ENCODE results near the gene HES5.
A peak's percentile ranks its signal among the peaks of the same experiment; 100 is the strongest.
"Not testable (repeated sequence)": the region's sequence is repeated elsewhere in the genome, so short reads cannot be mapped to it uniquely, and the experiment has no call there.

Gene HES5, protein sequence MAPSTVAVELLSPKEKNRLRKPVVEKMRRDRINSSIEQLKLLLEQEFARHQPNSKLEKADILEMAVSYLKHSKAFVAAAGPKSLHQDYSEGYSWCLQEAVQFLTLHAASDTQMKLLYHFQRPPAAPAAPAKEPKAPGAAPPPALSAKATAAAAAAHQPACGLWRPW
- 0 reads per million in 2 experiments for total RNA-seq

DNA sequence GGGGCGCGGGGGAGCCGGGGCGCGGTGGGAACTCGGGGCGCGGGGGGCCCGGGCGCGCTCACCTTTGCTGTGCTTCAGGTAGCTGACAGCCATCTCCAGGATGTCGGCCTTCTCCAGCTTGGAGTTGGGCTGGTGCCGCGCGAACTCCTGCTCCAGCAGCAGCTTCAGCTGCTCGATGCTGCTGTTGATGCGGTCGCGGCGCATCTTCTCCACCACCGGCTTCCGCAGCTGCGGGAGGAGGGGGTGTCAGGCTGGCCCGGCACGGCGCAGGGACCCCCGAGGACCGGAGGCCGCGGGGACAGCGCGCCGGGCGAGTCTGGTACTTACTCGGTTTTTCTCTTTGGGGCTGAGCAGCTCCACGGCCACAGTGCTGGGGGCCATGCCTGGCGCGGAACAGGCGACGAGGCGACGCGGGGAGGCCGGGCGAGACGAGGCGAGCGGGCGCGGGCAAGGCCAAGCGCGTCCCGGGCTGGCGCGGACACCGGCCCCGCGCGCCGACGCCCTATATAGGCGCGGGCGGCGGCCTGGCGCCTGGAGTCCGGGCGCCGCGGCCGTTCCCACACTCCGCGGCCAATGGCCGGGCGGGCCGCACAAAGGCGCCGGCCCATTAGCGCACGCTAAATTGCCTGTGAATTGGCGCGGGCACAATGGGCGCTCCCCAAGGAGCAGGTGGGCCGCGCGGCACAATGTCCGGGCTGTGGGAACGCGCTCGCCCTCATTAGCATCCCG, at the start of gene HES5:
Gene HES5, minus strand, starts transcription at position 480 of the 729 bp plus-strand sequence. Its CDS starts 99 bp downstream, at position 381.
- DNase-seq (ENCODE audit: low read depth), result no peak

DNA sequence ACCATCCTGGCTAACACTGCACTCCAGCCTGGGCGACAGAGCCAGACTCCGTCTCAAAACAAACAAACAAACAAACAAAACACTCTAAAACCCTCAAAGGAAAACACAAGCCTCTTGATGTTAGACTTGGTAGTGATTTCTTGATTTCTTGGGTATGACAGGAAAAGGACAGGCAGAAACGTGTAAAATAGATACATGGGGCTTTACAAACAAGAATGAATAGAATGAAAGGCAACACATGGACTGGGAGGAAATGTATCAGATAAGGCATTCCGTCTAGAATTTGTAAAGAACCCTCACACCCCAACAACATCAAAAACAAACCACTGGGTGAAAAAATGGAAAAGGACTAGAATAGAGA, 48.7 kb upstream of the HES5 start:
- no peak for DNase-seq (ENCODE audit: low read depth)

DNA sequence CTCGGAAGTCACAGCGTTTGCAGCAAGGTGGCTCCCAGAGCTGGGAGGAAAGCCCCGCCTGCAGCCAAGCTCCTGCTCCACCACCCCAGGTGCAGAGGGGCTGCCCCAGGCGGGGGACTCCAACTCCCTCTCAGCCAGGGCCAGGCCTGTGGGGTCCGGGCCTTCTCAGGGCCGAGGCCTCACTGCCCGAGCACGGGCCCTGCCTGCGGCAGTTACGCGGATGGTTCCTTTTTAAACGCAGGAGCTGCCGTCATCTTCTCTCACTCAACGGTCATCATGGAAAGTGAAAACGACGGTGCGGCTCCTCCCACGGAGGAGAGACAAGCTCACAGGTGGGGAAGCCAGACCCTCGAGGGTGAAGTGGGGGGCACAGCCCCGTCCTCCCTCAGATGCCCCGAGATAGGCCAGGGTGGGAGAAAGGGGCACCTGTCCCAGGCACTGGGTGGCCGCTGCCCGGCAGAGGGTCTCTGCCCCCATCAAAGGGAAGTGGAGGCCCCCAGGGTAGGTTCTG, 47.6 kb upstream of the HES5 start:
- peak; percentile 46 for DNase-seq (ENCODE audit: low read depth)

DNA sequence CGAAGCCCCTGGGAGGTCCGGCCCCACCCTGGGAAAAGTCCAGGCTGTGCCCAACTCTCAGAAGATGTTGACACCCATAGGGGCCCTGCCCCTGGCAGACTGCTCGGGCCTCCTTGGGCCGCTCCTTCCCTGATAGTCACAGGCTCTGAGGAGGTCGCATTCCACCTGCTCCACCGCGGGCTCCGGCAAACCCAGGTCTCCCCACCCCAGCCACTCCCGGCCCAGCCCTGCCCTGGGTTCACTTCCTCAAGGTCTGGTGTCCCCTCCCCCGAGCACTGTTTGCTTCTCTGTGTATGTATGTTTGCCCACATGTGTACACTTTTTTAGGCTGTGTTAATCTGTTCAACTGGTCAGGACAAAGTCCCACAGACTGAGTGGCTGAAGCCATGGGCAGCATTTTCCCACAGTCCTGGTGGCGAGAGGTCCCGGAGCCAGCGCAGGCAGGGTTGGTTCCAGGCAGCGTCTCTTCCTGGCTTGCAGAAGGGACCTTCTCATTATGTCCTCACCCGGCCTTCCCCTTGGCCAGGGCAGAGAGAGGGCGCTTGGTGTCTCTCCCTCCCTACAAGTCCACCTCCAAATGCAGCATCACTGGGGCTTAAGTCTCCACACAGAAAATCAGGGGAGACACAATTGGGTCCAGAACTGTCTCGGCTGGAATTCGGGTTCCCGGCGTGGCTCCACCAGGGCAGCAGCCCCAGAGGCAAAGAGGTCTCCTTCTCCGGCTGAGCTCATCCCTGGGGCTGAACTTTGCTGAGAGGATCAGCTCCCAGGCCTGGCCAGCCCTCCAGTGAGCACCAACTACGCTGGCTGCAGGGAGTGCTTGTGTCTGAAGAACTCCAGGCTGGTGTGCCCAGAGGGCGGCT, 46.0 kb upstream of the HES5 start:
- no peak for DNase-seq (ENCODE audit: low read depth)

DNA sequence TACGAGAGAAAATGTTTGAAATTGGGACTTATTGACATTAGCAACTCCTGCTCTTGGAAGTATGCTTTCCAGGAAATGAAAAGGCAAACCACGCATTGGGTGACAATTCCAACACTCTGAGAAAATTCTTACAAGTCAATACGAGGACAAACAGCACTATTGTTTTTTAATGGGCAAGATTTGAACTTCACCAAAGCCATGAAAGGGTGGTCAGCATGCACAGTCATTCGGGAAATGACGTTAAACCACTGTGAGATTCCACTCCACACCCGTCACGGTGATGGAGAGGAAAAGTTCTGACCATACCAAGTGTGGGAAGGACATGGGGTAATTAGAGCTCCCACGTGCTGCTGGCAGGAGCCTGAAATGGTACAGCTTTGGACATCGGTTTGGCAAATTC, 44.3 kb upstream of the HES5 start:
- no peak for DNase-seq (ENCODE audit: low read depth)

DNA sequence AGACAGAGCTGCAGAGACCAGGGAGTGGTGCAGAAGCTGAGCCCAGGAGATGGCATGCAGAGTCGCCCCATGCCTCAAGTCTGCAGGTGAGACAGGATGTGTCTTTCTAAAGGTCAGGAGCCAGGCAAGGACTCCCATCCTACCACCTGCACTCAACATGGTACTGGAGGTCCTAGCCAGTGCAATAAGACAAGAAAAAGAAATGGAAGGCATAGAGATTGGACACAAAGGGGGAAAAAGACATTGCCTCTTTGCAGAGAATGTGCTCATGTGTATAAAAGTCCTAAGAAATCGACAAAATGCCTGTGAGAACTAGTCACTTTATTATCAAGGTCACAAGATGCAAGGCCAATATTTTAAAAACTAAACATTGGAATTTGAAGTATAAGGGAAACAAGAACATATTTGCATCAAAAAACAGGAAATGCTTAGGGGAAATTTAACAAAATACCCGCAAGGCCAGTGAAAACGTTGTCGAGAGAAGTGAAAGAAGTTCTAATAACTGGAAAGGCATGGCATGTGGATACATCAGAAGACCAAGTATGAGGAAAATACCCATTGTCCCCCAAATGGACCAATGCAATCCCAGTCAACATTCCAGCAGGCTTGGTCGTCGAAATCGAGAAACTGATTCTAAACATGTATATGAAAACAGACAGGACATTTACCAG, 43.3 kb upstream of the HES5 start:
- no peak for DNase-seq (ENCODE audit: low read depth)

DNA sequence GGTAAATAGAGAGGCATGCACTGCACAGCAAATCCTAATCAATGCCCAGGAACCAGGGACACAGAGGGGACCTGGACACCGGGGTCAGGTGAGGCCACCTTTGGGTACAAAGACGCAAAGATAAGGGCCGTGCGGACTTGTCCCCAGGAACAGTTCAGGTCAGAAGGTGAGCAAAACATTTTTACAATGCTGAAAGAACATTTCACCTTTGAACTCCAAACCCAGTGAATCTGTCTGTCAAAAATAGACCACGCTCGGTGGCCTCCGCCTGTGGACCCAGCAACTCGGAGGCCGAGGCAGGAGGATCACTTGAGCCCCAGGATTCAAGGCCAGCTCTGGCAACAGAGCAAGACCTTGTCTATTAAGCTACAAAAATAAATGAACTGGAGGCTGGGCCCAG, 41.3 kb upstream of the HES5 start:
- DNase-seq (ENCODE audit: low read depth), result no peak

DNA sequence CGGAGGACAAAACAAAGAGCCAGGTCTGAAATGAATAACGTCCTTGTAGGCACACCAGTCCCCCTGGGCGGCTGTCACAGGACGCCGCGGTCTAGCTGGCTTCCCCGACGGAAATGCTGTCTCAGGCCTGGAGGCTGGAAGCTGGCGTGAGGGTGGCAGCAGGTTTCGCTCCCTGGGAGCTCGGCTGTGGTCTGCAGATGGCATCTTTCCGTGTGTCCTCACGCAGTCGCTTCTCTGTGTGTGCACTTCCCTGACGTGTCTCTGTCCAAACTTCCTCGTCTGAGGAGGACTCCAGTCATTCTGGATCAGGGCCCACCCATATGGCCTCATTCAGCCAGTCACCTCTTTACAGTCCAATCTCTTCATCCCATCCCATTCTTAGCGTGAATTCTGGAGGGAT, 40.3 kb upstream of the HES5 start:
- DNase-seq (ENCODE audit: low read depth), result no peak

DNA sequence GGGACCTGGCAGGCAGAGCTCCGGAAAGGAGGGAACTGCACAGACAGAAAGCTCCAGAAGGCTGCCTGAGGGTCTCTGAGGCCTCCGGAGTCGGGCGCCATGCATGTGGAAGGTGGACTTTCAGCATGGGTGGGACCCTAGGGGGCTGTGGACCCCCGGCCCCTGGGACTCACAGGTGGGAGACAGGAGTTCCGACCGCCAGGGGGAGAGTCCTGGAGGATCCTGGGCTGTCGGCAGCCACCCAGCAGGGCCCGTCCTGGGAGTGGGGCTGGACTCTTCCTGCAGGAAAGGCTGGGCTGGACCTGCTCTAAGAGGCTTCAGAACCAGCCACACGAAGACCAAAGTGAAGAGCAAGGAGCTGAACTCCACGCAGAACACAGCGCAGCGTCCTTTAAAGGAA, 39.6 kb upstream of the HES5 start:
- DNase-seq (ENCODE audit: low read depth), result not testable (repeated sequence)

DNA sequence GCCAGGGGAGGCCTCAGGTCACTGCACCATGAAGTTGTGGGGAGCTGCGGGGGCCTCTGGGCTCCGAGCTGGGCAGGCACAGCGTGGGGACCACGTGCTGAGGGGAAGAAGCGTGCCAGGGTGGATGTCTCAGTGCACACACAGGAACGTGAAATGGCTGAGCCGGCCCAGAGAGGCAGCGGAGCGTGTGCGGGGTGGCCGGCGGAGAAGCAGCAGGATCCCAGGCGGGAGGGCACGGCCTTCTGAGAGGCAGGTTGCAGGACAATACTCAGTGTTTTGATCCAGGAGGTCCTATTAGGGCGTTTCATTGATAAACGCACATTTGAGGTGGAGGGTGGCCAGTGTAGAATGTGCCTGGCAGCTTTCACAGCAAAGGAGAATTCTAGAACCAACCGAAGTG, 39.0 kb upstream of the HES5 start:
- DNase-seq (ENCODE audit: low read depth), result no peak

DNA sequence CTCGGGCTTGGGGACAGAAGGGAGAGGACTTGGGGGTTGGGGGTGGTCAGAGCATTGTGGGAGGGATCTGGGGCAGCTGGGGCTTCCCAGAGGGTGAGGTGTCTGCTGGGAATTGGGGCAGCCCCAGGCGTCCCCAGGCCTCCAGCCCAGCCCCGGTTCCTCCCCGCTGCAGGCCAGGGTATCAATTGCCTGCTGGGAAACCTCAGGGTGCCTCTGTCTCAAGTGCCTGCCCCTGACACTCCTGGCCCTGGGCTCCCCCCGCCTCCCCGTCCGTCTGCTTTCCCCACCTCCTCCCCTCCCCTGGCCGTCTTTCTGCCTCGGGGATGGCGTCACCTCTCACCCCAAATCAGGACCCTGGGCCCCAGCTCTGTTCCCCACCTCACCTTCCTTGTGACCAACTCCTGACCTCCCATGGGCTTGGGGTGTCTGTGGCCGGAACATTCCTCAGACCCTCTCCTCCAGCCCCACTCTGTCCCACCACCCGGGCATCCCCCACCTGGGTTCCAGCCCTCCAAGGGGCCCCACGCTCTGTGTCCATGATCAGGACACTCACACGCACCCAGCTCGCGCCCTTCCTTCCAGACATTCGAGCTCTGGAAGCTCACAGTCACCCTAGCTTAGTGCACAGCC, 38.2 kb upstream of the HES5 start:
- DNase-seq (ENCODE audit: low read depth), result not testable (repeated sequence)

DNA sequence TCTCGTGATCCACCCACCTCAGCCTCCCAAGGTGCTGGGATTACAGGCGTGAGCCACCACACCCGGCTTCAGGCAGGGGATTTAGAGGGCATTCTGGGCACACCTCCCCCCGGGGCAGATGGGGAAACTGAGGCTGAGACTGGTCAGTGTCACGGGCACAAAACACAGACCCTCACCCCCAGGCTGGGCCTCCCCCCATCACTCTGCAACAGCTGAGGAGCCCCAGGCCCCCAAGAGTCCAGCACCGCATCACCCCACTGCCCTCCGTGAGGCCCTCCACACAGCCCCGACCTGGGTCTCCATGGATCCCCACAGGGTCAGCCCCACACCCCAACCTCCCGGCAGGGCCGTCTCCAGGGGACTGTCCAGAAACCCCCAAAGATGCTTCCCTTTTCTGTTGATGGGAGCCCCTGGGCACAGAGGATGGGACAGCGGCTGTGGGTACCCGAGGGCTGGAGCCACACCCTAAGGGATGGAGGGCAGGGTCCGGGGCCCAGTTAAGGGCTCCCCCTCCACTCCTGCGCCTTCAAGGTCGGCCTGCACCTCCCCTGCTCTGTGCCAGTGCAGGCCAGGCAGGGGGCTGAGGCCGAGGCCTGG, 37.1 kb upstream of the HES5 start:
- DNase-seq (ENCODE audit: low read depth), result no peak

DNA sequence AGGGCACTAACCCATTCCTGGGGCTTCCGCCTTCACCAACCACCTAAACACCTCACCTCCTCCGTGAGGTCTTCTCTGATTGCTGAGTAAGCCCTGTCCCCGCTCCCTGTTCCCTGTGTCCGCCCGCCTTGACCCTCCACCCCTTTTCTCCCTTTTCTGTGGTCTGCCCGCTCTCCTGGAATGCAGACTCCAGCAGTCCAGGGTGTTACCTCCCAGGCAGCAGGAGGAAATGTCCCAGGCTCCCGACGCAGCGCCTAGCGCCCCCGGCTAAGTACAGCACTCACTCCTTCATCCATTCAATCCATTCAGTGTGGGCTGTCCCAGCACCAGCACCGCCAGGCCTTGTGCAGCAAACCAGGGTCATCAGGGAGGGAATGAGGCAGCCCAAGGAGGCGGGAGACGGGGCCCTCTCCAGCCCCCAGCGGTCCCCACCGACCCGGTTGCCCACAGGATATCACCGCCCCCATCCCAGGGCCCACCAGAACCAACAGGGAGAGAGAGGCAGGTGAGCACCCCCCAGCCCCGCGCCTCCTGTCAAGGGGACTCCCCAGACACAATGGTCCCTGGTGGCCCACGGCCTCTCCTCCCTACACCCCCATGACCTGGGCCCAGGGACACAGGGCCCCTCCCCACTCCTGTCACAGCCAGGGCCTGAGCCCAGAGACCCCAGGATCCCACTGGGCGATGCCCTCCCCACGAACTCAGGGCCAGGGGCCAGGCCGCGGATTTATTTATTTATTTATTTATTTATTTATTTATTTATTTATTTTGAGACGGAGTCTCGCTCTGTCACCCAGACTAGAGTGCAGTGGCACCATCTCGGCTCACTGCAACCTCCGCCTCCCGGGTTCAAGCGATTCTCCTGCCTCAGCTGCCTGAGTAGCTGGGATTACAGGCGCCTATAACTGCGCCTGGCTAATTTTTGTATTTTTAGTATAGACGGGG, 36.3 kb upstream of the HES5 start:
- DNase-seq (ENCODE audit: low read depth), result no peak

DNA sequence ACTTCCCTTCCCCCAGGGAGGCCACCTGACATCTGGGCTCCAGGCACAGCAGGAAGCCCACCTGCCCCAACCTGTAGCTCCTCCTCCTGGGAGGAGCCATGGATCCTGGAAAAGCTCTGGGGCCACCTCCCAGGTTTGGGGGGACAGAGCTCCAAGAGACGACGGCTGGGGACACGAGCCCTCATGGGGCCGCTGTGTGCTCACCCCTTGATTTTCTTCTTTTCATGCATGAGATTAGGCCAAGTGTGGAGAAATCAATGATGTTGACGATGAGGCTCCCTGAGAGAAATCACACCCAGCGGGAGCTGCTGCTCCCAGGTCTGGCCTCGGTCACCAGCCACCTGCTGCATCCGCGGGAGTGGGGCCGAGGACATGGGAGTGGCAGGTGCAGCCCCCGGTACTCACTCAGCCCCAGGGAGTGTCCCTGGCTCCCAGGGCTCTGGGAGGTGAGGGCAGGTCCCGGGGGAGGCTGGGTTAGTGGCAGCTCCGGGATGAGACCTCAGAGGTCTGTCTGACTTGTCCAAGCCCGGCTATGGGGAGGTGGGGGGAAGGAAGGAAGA, 34.8 kb upstream of the HES5 start:
- DNase-seq (ENCODE audit: low read depth), result no peak

DNA sequence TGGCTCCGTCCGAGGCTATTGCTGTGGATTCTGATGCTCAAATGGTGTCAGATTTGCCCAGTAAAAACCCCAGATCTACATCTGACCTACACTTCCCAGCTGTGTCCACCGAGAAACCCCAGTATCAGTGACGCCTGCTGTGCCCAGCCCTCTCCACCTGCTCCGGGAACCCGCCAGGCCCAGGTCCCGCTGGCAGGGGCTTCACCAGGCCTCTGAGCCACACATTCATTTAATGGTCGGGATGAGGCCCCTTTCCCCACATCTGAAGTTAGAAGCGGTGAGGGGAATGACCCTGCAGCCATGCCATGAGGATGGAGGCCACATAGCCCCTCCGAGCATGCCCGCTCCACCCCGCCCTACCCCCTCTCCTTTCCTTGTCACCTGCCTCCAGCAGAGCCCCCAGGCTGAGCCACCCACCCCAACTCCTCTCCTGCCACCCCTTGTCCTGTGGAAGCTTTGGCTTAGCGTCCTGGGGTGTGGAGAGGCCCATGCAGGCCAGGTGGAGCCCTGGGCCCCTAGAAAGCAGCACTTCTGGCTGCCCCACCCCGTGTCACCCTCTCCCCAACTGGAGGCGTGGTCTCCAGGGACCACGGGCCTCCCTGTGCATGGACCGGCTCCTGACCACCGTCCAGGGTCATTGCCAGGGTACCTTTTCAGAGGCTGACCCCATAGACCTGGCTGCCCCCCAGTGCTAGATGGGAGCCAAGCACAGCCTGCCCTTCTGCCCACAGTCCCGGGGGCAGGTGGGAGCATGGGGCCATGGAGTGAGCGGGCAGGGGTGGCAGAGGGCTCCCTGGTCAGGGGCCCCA, 34.1 kb upstream of the HES5 start:
- no peak for DNase-seq (ENCODE audit: low read depth)

DNA sequence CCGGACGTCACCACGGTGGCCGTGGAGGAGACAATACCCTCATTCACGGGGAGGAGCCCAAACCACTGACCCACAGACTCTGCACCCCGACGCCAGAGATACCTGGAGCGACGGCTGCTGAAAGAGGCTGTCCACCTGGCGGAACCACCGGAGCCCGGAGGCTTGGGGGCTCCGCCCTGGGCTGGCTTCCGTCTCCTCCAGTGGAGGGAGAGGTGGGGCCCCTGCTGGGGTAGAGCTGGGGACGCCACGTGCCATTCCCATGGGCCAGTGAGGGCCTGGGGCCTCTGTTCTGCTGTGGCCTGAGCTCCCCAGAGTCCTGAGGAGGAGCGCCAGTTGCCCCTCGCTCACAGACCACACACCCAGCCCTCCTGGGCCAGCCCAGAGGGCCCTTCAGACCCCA, 33.1 kb upstream of the HES5 start:
- DNase-seq (ENCODE audit: low read depth), result no peak

DNA sequence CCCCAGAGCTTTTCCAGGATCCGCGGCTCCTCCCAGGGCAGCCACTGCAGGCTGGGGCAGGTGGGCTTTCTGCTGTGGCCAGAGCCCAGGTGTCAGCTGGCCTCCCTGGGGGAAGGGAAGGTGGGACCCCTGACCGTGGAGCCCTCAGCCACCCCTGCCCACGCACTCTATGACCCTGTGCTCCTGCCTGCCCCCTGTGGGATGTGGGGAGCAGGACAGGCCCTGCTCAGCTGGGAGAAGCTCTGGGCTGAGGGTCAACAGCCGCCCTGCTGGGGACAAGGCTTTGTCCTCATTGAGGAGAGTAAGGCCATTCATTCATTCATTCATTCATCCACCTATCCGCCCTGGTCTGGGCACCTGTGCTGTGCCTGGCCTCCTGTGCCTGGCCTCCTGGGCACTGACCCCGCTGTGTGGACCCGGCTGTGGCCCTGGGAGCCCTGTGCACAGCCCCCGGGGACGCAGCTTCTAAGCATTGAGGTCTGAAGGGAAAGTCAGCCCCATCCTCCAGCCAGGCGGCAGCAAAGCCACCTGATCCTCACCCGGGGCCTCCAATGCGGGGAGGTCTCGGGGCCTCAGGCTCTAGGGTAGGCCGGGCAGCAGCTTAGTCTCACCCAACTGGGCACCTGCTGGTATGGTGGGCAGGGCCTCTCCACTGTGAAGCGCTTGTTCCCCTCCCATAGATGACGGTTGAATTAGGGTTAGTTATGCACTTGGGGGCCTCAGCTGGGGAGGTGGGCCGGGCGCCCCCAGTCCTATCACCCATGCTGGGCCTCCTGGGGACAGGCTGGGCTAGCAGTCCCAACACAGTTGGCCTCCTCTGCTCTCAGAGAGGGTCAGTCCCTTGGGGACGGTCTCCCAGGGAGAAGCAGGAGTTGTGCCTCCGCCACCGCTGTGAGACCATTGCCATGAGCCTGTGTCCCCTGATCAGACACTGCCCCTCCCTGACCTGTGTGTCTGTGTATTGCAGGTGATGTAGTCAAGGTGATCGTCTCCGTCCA, 32.1 kb upstream of the HES5 start:
- DNase-seq (ENCODE audit: low read depth), result no peak

DNA sequence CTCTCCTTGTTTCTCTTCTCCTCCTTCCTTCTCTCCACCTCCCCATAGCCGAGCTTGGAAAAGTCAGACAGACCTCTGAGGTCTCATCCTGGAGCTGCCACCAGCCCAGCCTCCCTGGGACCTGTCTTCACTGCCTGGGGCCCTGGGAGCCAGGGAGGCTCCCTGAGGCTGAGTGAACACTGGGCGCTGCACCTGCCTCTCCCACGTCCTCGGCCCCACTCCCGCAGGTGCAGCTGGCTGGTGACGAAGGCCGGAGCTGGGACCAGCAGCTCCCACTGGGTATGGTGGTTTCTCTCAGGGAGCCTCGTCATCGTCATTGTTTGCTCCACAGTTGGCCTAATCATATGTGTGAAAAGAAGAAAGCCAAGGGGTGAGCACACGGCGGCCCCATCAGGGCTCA, 31.4 kb upstream of the HES5 start:
- DNase-seq (ENCODE audit: low read depth), result no peak

Data from T follicular helper cell (primary cell).